Fibroblast of mammary gland (primary cell): ENCODE data around the gene IPMK.
"Not testable (repeated sequence)": the region's sequence is repeated elsewhere in the genome, so short reads cannot be mapped to it uniquely, and the experiment has no call there.

Source experiments
- DNase-seq: peaks from one replicate; pipeline ENCODE4 v3.0.0-alpha.2; 2010; ENCODE audit warnings: low read depth
- H3K4me3 ChIP-seq: 2 replicates; pipeline ENCODE4 v1.5.1; 2011; ENCODE audit warnings: low read depth, mild to moderate bottlenecking, low read length, moderate library complexity; ENCODE audit not compliant: control insufficient read depth
- CTCF ChIP-seq: conservative IDR thresholded peaks from 2 replicates; pipeline ENCODE4 v1.5.1; 2011; ENCODE audit warnings: low read depth, low read length, inconsistent platforms; ENCODE audit not compliant: control insufficient read depth, insufficient read depth

IPMK gene

GRCh38 chr10:58158806-58159205, 108.9 kb downstream of the IPMK start:
- TF ChIP-seq CTCF = no peak
- no peak overlapping the region for H3K4me3 ChIP-seq
- peak; percentile 93 for DNase-seq

GRCh38 chr10:58157076-58157766, 110.5 kb downstream of the IPMK start:
- H3K4me3 ChIP-seq = no peak overlapping the region
- DNase-seq = peak; percentile 100
- TF ChIP-seq CTCF = no peak

GRCh38 chr10:58155941-58156340, 111.8 kb downstream of the IPMK start:
- not testable (repeated sequence) for DNase-seq

GRCh38 chr10:58153751-58154150, 113.9 kb downstream of the IPMK start:
- no peak for DNase-seq
- no peak for TF ChIP-seq CTCF
- no peak overlapping the region for H3K4me3 ChIP-seq

More at GRCh38 chr10:58155941-58156340, 111.8 kb downstream of the IPMK start:
- H3K4me3 ChIP-seq = not testable (repeated sequence)

GRCh38 chr10:58152673-58153263, 114.9 kb downstream of the IPMK start:
- peak; percentile 75 for DNase-seq

GRCh38 chr10:58150290-58150689, 117.4 kb downstream of the IPMK start:
- H3K4me3 ChIP-seq = no peak overlapping the region
- no peak for TF ChIP-seq CTCF
- DNase-seq = no peak

More at GRCh38 chr10:58152673-58153263, 114.9 kb downstream of the IPMK start:
- peak; percentile 69 for TF ChIP-seq CTCF
- no peak overlapping the region for H3K4me3 ChIP-seq

- H3K4me3 ChIP-seq = no peak overlapping the region
- no peak for DNase-seq
- no peak for TF ChIP-seq CTCF
Measured at GRCh38 chr10:58143944-58144343, 123.8 kb downstream of the IPMK start.
